Endothelial cell (in vitro differentiated cells): ENCODE results near the gene PRR15L. TPM values are rescaled to one million over a fixed set of nuclear protein-coding genes. Genes with fewer than 3 reads are reported as not detected.

Experiments used
- DNase-seq: peaks from one replicate; pipeline ENCODE4 v3.0.0; 2021; ENCODE audit warnings: low spot score
- H3K27ac Mint-ChIP-seq: one replicate; pipeline ENCODE4 v1.8.0; 2021; ENCODE audit warnings: mixed read lengths, inconsistent platforms; ENCODE audit not compliant: unreplicated experiment
- H3K27me3 Mint-ChIP-seq: one replicate; pipeline ENCODE4 v1.8.0; 2021; ENCODE audit warnings: mild to moderate bottlenecking, moderate library complexity, mixed read lengths, inconsistent platforms; ENCODE audit not compliant: unreplicated experiment
- H3K36me3 Mint-ChIP-seq: one replicate; pipeline ENCODE4 v1.8.0; 2021; ENCODE audit warnings: mild to moderate bottlenecking, low read depth, mixed read lengths, inconsistent platforms; ENCODE audit not compliant: unreplicated experiment
- H3K4me1 Mint-ChIP-seq: one replicate; pipeline ENCODE4 v1.8.0; 2021; ENCODE audit warnings: mild to moderate bottlenecking, mixed read lengths, inconsistent platforms; ENCODE audit not compliant: unreplicated experiment
- H3K4me3 Mint-ChIP-seq: one replicate; pipeline ENCODE4 v1.8.0; 2021; ENCODE audit warnings: mild to moderate bottlenecking, mixed read lengths, inconsistent platforms; ENCODE audit not compliant: unreplicated experiment
- H3K9me3 Mint-ChIP-seq: one replicate; pipeline ENCODE4 v1.8.0; 2021; ENCODE audit warnings: mixed read lengths, inconsistent platforms; ENCODE audit not compliant: unreplicated experiment
- total RNA-seq: library from RNA; stranded (reverse); fragmentation: NEBNext Ultra II Directional; extraction: Animal tissue kit (Norgen Biotek cat#: 25700); gene quantifications from one replicate; pipeline ENCODE4 v1.2.1, GENCODE V29; 2021; ENCODE audit not compliant: unreplicated experiment
- TF ChIP-seq, protein P1 (sequence below): fragments of 200-600 bp; sonication (generic); IDR thresholded peaks from one replicate; pipeline ENCODE4 v1.5.0; 2021; ENCODE audit warnings: antibody characterized with exemption; ENCODE audit not compliant: unreplicated experiment

Gene PRR15L
- total RNA-seq, 1 donor from 2014 or later: not detected

GRCh38 chr17:47907932-47908562, 49.6 kb downstream of the PRR15L start:
- Mint-ChIP-seq H3K9me3 (no peaks in the 10 kb centered on the region), H3K4me1 (no peaks in the 10 kb centered on the region), H3K27ac (peak overlapping the region; percentile 24), H3K36me3 (peaks cover 16% of the 10 kb centered on the region), H3K4me3 (no peak overlapping the region), H3K27me3 (peaks cover 4% of the 10 kb centered on the region)
- TF ChIP-seq, protein P1, sequence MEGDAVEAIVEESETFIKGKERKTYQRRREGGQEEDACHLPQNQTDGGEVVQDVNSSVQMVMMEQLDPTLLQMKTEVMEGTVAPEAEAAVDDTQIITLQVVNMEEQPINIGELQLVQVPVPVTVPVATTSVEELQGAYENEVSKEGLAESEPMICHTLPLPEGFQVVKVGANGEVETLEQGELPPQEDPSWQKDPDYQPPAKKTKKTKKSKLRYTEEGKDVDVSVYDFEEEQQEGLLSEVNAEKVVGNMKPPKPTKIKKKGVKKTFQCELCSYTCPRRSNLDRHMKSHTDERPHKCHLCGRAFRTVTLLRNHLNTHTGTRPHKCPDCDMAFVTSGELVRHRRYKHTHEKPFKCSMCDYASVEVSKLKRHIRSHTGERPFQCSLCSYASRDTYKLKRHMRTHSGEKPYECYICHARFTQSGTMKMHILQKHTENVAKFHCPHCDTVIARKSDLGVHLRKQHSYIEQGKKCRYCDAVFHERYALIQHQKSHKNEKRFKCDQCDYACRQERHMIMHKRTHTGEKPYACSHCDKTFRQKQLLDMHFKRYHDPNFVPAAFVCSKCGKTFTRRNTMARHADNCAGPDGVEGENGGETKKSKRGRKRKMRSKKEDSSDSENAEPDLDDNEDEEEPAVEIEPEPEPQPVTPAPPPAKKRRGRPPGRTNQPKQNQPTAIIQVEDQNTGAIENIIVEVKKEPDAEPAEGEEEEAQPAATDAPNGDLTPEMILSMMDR: no peak
- no peak for DNase-seq

GRCh38 chr17:47906443-47906842, 51.2 kb downstream of the PRR15L start:
- no peak overlapping the region for H3K27ac Mint-ChIP-seq

DNA sequence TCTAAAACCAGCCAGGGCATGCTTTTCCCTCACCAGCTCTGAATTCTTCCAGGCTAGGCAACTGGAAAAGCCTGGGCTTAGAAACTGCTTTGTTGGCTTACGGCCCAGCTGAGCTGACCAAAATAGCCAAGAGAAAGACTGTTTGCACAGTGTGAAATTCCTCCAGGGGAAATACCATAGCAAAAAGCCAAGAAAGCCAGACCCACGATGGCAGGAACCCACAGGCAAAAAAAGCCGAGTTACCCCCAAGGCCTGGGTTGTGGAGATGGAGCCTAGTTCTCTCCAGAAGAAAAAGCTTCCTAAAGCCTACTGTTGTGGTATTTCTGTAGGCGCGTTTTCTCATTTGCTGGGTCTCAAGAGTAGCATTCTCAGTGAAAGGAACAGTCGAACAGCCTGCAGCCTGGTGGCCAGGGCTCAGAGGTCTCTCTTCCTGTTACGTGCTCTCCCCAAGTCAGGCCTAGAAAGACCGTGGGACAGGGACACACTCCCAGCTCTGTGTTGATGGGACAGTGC, 52.4 kb downstream of the PRR15L start:
- Mint-ChIP-seq H3K9me3 (no peaks in the 10 kb centered on the region), H3K4me1 (no peaks in the 10 kb centered on the region), H3K27me3 (no peaks in the 10 kb centered on the region), H3K27ac (no peak overlapping the region), H3K36me3 (peaks cover 29% of the 10 kb centered on the region), H3K4me3 (no peak overlapping the region)
- TF ChIP-seq, protein P1: no peak
- no peak for DNase-seq

More at GRCh38 chr17:47906443-47906842, 51.2 kb downstream of the PRR15L start:
- Mint-ChIP-seq H3K36me3 (peaks cover 29% of the 10 kb centered on the region), H3K4me1 (no peaks in the 10 kb centered on the region), H3K27me3 (peaks cover 2% of the 10 kb centered on the region), H3K4me3 (peak overlapping the region; percentile 70), H3K9me3 (no peaks in the 10 kb centered on the region)
- TF ChIP-seq, protein P1: no peak
- no peak for DNase-seq

- Mint-ChIP-seq H3K4me1 (peaks cover 4% of the 10 kb centered on the region), H3K36me3 (peaks cover 31% of the 10 kb centered on the region), H3K27me3 (no peaks in the 10 kb centered on the region), H3K4me3 (no peak overlapping the region), H3K27ac (no peak overlapping the region), H3K9me3 (no peaks in the 10 kb centered on the region)
- DNase-seq: no peak
- TF ChIP-seq, protein P1: no peak
Measured at GRCh38 chr17:47902039-47902744, 55.5 kb downstream of the PRR15L start.

Other genes with a start within 250 kb of the PRR15L start
- gene TBX21, start 224.6 kb downstream of the PRR15L start, total RNA-seq: 0.21 TPM
- gene OSBPL7, start 136.1 kb downstream of the PRR15L start, total RNA-seq: 28.0 TPM
- 56.3 TPM for gene MRPL10, start 126.3 kb downstream of the PRR15L start, total RNA-seq
- 1.0 TPM for gene LRRC46, start 126.2 kb downstream of the PRR15L start, total RNA-seq
- gene SCRN2, start 116.6 kb downstream of the PRR15L start, total RNA-seq: 44.8 TPM
- 30.7 TPM for gene SP6, start 106.7 kb downstream of the PRR15L start, total RNA-seq
- 12.4 TPM for gene SP2, start 61.6 kb downstream of the PRR15L start, total RNA-seq
- 16.4 TPM for gene PNPO, start 16.3 kb downstream of the PRR15L start, total RNA-seq
- 156 TPM for gene CDK5RAP3, start 13.2 kb upstream of the PRR15L start, total RNA-seq
- gene COPZ2, start 79.9 kb upstream of the PRR15L start, total RNA-seq: not detected
- gene NFE2L1, start 90.5 kb upstream of the PRR15L start, total RNA-seq: 243 TPM
- gene CBX1, start 143.6 kb upstream of the PRR15L start, total RNA-seq: 91.1 TPM
- 16.6 TPM for gene SNX11, start 149.9 kb upstream of the PRR15L start, total RNA-seq